K562 treated with DMSO at 1 percent for 48 hours (cell line): ENCODE results near the gene CDC14A. TPM values are rescaled to one million over a fixed set of nuclear protein-coding genes. Genes with fewer than 3 reads are reported as not detected.

Experiments
- total RNA-seq: library from RNA; unstranded; fragments of 300-600 nt; gene quantifications from 2 replicates; pipeline ENCODE4 v1.2.3, GENCODE V29; 2022; ENCODE audit warnings: low replicate concordance; ENCODE audit errors: extremely low read depth

The CDC14A gene, protein sequence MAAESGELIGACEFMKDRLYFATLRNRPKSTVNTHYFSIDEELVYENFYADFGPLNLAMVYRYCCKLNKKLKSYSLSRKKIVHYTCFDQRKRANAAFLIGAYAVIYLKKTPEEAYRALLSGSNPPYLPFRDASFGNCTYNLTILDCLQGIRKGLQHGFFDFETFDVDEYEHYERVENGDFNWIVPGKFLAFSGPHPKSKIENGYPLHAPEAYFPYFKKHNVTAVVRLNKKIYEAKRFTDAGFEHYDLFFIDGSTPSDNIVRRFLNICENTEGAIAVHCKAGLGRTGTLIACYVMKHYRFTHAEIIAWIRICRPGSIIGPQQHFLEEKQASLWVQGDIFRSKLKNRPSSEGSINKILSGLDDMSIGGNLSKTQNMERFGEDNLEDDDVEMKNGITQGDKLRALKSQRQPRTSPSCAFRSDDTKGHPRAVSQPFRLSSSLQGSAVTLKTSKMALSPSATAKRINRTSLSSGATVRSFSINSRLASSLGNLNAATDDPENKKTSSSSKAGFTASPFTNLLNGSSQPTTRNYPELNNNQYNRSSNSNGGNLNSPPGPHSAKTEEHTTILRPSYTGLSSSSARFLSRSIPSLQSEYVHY
- not detected in 2 replicates for total RNA-seq

GRCh38 chr1:100352267-100353070 is at the start of gene CDC14A:
TSS of gene CDC14A (plus strand) at chr1:100352506. CDS start at chr1:100352955, 449 bp downstream.

Other genes starting within 250 kb of the CDC14A start
- not detected in 2 replicates for gene SASS6, start 219.6 kb upstream of the CDC14A start, total RNA-seq
- not detected in 2 replicates for gene TRMT13, start 219.3 kb upstream of the CDC14A start, total RNA-seq
- gene LRRC39, start 174.2 kb upstream of the CDC14A start, total RNA-seq = not detected in 2 replicates
- gene DBT, start 102.7 kb upstream of the CDC14A start, total RNA-seq = not detected in 2 replicates
- gene RTCA, start 86.3 kb upstream of the CDC14A start, total RNA-seq = not detected in 2 replicates
- gene GPR88, start 185.6 kb downstream of the CDC14A start, total RNA-seq = not detected in 2 replicates